Mesendoderm (in vitro differentiated cells): ENCODE measurements around the gene MYOCOS.
"Not testable (repeated sequence)": the region's sequence is repeated elsewhere in the genome, so short reads cannot be mapped to it uniquely, and the experiment has no call there.

Experiments used
- DNase-seq: peaks from one replicate; pipeline ENCODE4 v3.0.0; 2013
- H2AK5ac ChIP-seq: 2 replicates; pipeline ENCODE4 v1.6.1; 2013; ENCODE audit warnings: low read length, inconsistent platforms
- H2BK120ac ChIP-seq: 2 replicates; pipeline ENCODE4 v1.6.1; 2013; ENCODE audit warnings: low read depth, mild to moderate bottlenecking, low read length, moderate library complexity, mixed read lengths
- H2BK15ac ChIP-seq: replicated peaks from 2 replicates; pipeline ENCODE4 v1.6.1; 2013; ENCODE audit warnings: low read depth, mild to moderate bottlenecking, moderate library complexity
- H2BK5ac ChIP-seq: 2 replicates; pipeline ENCODE4 v1.6.1; 2013; ENCODE audit warnings: low read length, inconsistent platforms
- H3K18ac ChIP-seq: 2 replicates; pipeline ENCODE4 v1.6.1; 2013; ENCODE audit warnings: mild to moderate bottlenecking, low read length, mixed read lengths
- H3K23ac ChIP-seq: one replicate; pipeline ENCODE4 v1.6.1; 2013; ENCODE audit warnings: low read length
- H3K27ac ChIP-seq: 2 replicates; pipeline ENCODE4 v1.5.1; 2013; ENCODE audit warnings: low read depth, mild to moderate bottlenecking, inconsistent platforms, low read length, moderate library complexity
- H3K27me3 ChIP-seq: 2 replicates; pipeline ENCODE4 v1.6.1; 2013; ENCODE audit warnings: low read length, control low read depth, mild to moderate bottlenecking, inconsistent platforms; ENCODE audit not compliant: insufficient read depth, poor library complexity
- H3K36me3 ChIP-seq: 2 replicates; pipeline ENCODE4 v1.6.1; 2013; ENCODE audit warnings: low read length, inconsistent platforms; ENCODE audit not compliant: control insufficient read depth, insufficient read depth
- H3K4ac ChIP-seq: one replicate; pipeline ENCODE4 v1.6.1; 2013; ENCODE audit warnings: low read depth, mild to moderate bottlenecking, low read length, moderate library complexity
- H3K4me1 ChIP-seq: 2 replicates; pipeline ENCODE4 v1.6.1; 2013; ENCODE audit warnings: low read depth, low read length, inconsistent platforms; ENCODE audit not compliant: control insufficient read depth
- H3K4me2 ChIP-seq: 2 replicates; pipeline ENCODE4 v1.6.1; 2013; ENCODE audit warnings: low read length
- H3K4me3 ChIP-seq: 2 replicates; pipeline ENCODE4 v1.5.1; 2013; ENCODE audit warnings: mild to moderate bottlenecking, low read length
- H3K56ac ChIP-seq: one replicate; pipeline ENCODE4 v1.6.1; 2013; ENCODE audit warnings: low read length
- H3K79me1 ChIP-seq: 2 replicates; pipeline ENCODE4 v1.6.1; 2013; ENCODE audit warnings: low read length, inconsistent platforms
- H3K79me2 ChIP-seq: 2 replicates; pipeline ENCODE4 v1.6.1; 2013; ENCODE audit warnings: mild to moderate bottlenecking, low read length; ENCODE audit not compliant: control insufficient read depth, insufficient read depth
- H3K9ac ChIP-seq: 2 replicates; pipeline ENCODE4 v1.6.1; 2013; ENCODE audit warnings: low read length, inconsistent platforms
- H4K5ac ChIP-seq: one replicate; pipeline ENCODE4 v1.6.1; 2013; ENCODE audit warnings: low read length
- H4K8ac ChIP-seq: one replicate; pipeline ENCODE4 v1.6.1; 2013; ENCODE audit warnings: low read depth, mild to moderate bottlenecking, control low read depth, low read length, moderate library complexity
- WGBS: extraction: QIAGEN DNeasy Blood & Tissue Kit; methylation state at CpG from one replicate; pipeline ENCODE4 v1.1.7; 2013; ENCODE audit warnings: low lambda C conversion rate, missing lambda C conversion rate; ENCODE audit not compliant: insufficient coverage; ENCODE audit errors: extremely low coverage; 5-methylcytosine and 5-hydroxymethylcytosine counted together

The MYOCOS gene

DNA sequence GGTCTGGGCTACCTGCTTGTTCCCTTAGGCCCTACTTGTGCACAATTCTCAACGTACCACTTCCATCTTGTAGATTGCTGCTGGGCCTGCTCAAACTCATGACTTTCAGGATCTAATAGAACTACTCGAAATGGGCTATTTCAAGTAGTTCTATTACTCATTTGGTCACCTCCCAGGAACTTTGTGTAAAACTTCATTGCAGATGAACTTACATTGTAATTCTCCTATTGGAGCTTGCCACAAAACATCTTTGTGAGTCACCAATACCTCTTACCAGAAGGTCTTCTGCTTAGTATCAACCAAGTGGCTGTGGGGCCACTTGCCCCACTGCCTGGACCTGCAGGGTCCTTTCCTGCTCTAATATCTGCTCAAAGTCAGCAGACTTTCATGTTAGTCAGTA is 10.7 kb upstream of the MYOCOS start:
- Histone ChIP-seq H3K27ac (no peak overlapping the region), H4K5ac (no peak overlapping the region), H3K36me3 (no peaks in the 10 kb centered on the region), H3K4me1 (no peaks in the 10 kb centered on the region), H3K79me2 (no peaks in the 10 kb centered on the region), H3K79me1 (no peaks in the 10 kb centered on the region), H3K56ac (no peak overlapping the region), H3K4me3 (no peak overlapping the region), H3K4ac (no peak overlapping the region), H3K18ac (no peak overlapping the region), H2BK120ac (no peak overlapping the region), H2BK15ac (no peak overlapping the region), H3K9ac (no peak overlapping the region), H4K8ac (no peak overlapping the region), H2AK5ac (no peak overlapping the region), H3K4me2 (no peak overlapping the region), H3K23ac (no peak overlapping the region), H2BK5ac (no peak overlapping the region), H3K27me3 (no peaks in the 10 kb centered on the region)
- no CpG with 5 or more reads among the region's 2 CpGs for WGBS
- DNase-seq = no peak

- WGBS = no CpG with 5 or more reads among the region's 1 CpG
- no peak overlapping the region for H2AK5ac ChIP-seq
- no peak overlapping the region for H3K56ac ChIP-seq
- no peak overlapping the region for H2BK5ac ChIP-seq
- no peak overlapping the region for H4K5ac ChIP-seq
- no peak overlapping the region for H3K4me2 ChIP-seq
- no peaks in the 10 kb centered on the region for H3K79me2 ChIP-seq
- DNase-seq = no peak
- H4K8ac ChIP-seq = no peak overlapping the region
- no peak overlapping the region for H3K27ac ChIP-seq
- no peak overlapping the region for H2BK15ac ChIP-seq
- no peaks in the 10 kb centered on the region for H3K27me3 ChIP-seq
- no peak overlapping the region for H2BK120ac ChIP-seq
- no peak overlapping the region for H3K4ac ChIP-seq
- no peak overlapping the region for H3K4me3 ChIP-seq
- H3K79me1 ChIP-seq = no peaks in the 10 kb centered on the region
- H3K9ac ChIP-seq = no peak overlapping the region
- no peak overlapping the region for H3K23ac ChIP-seq
- no peaks in the 10 kb centered on the region for H3K4me1 ChIP-seq
- no peaks in the 10 kb centered on the region for H3K36me3 ChIP-seq
- H3K18ac ChIP-seq = no peak overlapping the region
Observed at GRCh38 chr1:171613282-171613681, 8.8 kb upstream of the MYOCOS start.

DNA sequence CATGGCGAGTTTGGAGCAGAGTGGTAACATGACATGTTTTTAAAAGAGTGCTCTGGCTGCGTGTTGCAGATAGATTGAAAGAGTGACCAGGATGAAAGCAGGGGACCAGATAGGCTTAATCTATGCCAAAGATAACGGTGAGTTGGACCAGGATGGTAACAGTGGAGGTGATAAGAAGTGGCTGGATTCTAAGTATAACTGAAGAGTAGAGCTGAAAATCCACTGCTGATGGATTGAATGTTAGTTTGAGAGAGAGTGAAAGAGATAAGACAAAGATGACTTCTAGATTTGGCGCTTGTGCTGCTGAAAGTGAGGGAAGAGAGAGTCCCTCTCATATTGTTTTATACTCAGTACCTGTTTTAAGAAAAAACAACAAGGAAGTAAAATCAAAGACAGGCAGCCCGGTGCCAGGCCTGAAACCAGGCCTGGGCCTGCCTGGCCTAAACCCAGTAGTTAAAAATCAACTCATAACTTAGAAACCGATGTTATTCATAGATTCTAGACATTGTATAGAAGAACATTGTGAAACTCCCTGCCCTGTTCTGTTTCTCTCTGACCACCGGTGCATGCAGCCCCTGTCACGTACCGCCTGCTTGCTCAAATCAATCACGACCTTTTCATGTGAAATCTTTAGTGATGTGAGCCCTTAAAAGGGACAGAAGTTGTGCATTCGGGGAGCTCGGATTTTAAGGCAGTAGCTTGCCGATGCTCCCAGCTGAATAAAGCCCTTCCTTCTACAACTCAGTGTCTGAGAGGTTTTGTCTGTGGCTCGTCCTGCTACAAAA is 6.7 kb upstream of the MYOCOS start:
- H3K4ac ChIP-seq, H3K56ac ChIP-seq, H2BK5ac ChIP-seq, H3K27me3 ChIP-seq, H3K23ac ChIP-seq, H2BK15ac ChIP-seq, H3K4me1 ChIP-seq, H3K4me3 ChIP-seq, H3K27ac ChIP-seq, H2BK120ac ChIP-seq, H3K18ac ChIP-seq, H3K36me3 ChIP-seq, H3K9ac ChIP-seq, H2AK5ac ChIP-seq, H3K79me1 ChIP-seq, H4K5ac ChIP-seq, H3K79me2 ChIP-seq, H4K8ac ChIP-seq, H3K4me2 ChIP-seq: not testable (repeated sequence)
- no CpG with 5 or more reads among the region's 14 CpGs for WGBS
- DNase-seq = peak; percentile 71

GRCh38 chr1:171616586-171616985 is 5.5 kb upstream of the MYOCOS start:
- Histone ChIP-seq H3K27me3 (no peaks in the 10 kb centered on the region), H3K18ac (no peak overlapping the region), H2BK5ac (no peak overlapping the region), H3K4me3 (no peak overlapping the region), H3K27ac (no peak overlapping the region), H2AK5ac (no peak overlapping the region), H4K5ac (no peak overlapping the region), H3K36me3 (no peaks in the 10 kb centered on the region), H3K4me1 (no peaks in the 10 kb centered on the region), H3K4ac (no peak overlapping the region), H4K8ac (no peak overlapping the region), H2BK15ac (no peak overlapping the region), H2BK120ac (no peak overlapping the region), H3K9ac (no peak overlapping the region), H3K4me2 (no peak overlapping the region), H3K79me2 (no peaks in the 10 kb centered on the region), H3K56ac (no peak overlapping the region), H3K23ac (no peak overlapping the region), H3K79me1 (no peaks in the 10 kb centered on the region)
- no peak for DNase-seq
- no CpG with 5 or more reads among the region's 2 CpGs for WGBS

DNA sequence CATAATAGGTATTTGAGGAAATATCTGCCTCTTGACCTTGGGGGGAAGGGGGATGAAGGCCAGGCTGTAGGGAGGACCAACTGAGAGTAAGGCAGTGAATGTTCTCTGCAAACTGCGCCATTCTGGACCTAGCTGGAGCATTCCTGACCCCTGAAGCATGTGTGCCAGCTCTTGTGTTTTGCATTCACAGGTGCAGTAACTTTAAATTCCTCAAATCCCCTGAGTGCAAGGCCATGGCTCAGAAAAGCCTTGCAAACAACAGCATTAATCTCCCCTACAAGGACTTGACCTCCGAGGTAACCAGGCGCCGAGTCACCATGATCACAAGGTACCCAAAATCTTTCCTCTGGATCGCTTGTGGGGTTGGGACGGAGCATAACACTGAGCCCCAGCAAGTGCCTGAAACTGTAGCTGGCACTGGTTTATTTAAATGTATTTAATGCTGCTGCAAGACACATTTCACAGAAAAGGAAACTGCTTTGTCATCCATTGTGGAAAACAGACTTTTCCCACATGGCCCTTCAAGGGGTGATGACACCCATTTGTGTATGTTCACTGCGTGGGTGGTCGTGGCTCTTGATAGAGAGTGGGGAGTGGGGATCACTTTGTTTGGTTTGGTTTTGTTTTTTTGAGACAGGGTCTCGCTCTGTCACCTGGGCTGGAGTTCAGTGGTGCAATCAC is 1.7 kb downstream of the MYOCOS start:
- Histone ChIP-seq H3K27me3 (no peaks in the 10 kb centered on the region), H3K4me2 (no peak overlapping the region), H2BK15ac (no peak overlapping the region), H2BK120ac (no peak overlapping the region), H2BK5ac (no peak overlapping the region), H3K56ac (no peak overlapping the region), H3K9ac (no peak overlapping the region), H3K36me3 (no peaks in the 10 kb centered on the region), H3K23ac (no peak overlapping the region), H3K79me2 (no peaks in the 10 kb centered on the region), H3K18ac (no peak overlapping the region), H4K5ac (no peak overlapping the region), H3K4ac (no peak overlapping the region), H4K8ac (no peak overlapping the region), H3K27ac (no peak overlapping the region), H3K4me1 (no peaks in the 10 kb centered on the region), H3K79me1 (no peaks in the 10 kb centered on the region), H3K4me3 (no peak overlapping the region), H2AK5ac (no peak overlapping the region)
- DNase-seq = no peak
- WGBS = no CpG with 5 or more reads among the region's 9 CpGs
